ENCODE measurements around the gene TRPV4.

DNA sequence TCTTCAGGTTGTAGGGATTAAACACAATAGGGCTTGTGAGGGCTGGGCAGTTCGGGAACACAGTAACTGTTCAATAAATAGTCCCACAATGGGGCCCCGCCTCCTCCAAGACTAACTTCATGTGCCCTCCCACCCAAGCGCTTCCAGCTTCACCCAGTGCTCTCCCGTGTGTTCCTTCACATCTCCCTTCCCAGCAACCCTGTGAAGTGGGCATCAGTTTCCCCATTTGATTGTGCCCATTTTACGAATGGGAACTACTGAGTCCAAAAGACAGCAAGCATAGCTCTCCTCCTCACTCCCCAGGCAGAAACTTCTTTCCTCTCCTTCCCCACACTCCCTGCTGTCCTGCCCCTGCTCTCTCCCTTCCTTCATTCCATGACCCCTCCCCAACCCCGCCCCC is 6.2 kb upstream of the TRPV4 start:
- TF ChIP-seq CTCF (conservative IDR thresholded peaks at IDR 0.05 in 1 of 2, IDR thresholded peaks at IDR 0.05 in 1 of 2; ENCODE audit: extremely low read depth in 1 of 2, insufficient read depth in 1 of 2, low read depth in 1 of 2, low read length in 2 of 2) = no peak
- TF ChIP-seq EZH2 (IDR thresholded peaks at IDR 0.05; ENCODE audit: borderline replicate concordance, low read length) = no peak

All from mammary epithelial cell (primary cell).